AG09319 (cell line): ENCODE data around the gene WDR93.
"Not testable (repeated sequence)": the region's sequence is repeated elsewhere in the genome, so short reads cannot be mapped to it uniquely, and the experiment has no call there.

ENCODE experiments used
- DNase-seq: peaks from one replicate; pipeline ENCODE4 v3.0.0-alpha.2; 2010; ENCODE audit warnings: low read depth; ENCODE audit errors: extremely low read depth
- CTCF ChIP-seq: IDR thresholded peaks from 2 replicates; pipeline ENCODE4 v1.5.1; 2011; ENCODE audit warnings: low read depth, mild to moderate bottlenecking, inconsistent platforms, low read length, moderate library complexity

The WDR93 gene

GRCh38 chr15:89778861-89779260, 88.2 kb downstream of the WDR93 start:
- TF ChIP-seq CTCF: no peak
- DNase-seq: no peak

GRCh38 chr15:89780601-89781000, 90.0 kb downstream of the WDR93 start:
- no peak for DNase-seq
- no peak for TF ChIP-seq CTCF

- DNase-seq: no peak
- TF ChIP-seq CTCF: no peak
These were observed 90.4 kb downstream of the WDR93 start for GRCh38 chr15:89781055-89781454.

GRCh38 chr15:89781891-89782618, 91.4 kb downstream of the WDR93 start:
- TF ChIP-seq CTCF: no peak
- DNase-seq: no peak

GRCh38 chr15:89782619-89782950, 92.0 kb downstream of the WDR93 start:
- DNase-seq: not testable (repeated sequence)

GRCh38 chr15:89783111-89783860, 92.7 kb downstream of the WDR93 start:
- DNase-seq: peak; percentile 69

GRCh38 chr15:89783861-89784685, 93.5 kb downstream of the WDR93 start:
- DNase-seq: no peak
- TF ChIP-seq CTCF: no peak

More at GRCh38 chr15:89783111-89783860, 92.7 kb downstream of the WDR93 start:
- TF ChIP-seq CTCF: no peak
